ENCODE data around the gene MIEF2.

- TF ChIP-seq, protein P1, sequence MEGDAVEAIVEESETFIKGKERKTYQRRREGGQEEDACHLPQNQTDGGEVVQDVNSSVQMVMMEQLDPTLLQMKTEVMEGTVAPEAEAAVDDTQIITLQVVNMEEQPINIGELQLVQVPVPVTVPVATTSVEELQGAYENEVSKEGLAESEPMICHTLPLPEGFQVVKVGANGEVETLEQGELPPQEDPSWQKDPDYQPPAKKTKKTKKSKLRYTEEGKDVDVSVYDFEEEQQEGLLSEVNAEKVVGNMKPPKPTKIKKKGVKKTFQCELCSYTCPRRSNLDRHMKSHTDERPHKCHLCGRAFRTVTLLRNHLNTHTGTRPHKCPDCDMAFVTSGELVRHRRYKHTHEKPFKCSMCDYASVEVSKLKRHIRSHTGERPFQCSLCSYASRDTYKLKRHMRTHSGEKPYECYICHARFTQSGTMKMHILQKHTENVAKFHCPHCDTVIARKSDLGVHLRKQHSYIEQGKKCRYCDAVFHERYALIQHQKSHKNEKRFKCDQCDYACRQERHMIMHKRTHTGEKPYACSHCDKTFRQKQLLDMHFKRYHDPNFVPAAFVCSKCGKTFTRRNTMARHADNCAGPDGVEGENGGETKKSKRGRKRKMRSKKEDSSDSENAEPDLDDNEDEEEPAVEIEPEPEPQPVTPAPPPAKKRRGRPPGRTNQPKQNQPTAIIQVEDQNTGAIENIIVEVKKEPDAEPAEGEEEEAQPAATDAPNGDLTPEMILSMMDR (IDR thresholded peaks at IDR 0.05) = no peak
- TF ChIP-seq POLR2A (IDR thresholded peaks at IDR 0.05) = no peak
Observed at GRCh38 chr17:18256351-18256750, 4.1 kb upstream of the MIEF2 start.
